Renal cortical epithelial cell (primary cell): ENCODE data around the gene DHCR24. TPM values are rescaled to one million over a fixed set of nuclear protein-coding genes. Genes with fewer than 3 reads are reported as not detected.

Experiments
- DNase-seq: peaks from one replicate; pipeline ENCODE4 v3.0.0-alpha.2; 2011; ENCODE audit warnings: low read depth
- total RNA-seq: library from RNA; depleted of rRNA; stranded (reverse); fragments of >200 nt; gene quantifications from 2 replicates; pipeline ENCODE4 v1.2.3, GENCODE V29; 2014

Gene DHCR24
- total RNA-seq, 1 donor from 2014 or later, result 608 TPM

DNA sequence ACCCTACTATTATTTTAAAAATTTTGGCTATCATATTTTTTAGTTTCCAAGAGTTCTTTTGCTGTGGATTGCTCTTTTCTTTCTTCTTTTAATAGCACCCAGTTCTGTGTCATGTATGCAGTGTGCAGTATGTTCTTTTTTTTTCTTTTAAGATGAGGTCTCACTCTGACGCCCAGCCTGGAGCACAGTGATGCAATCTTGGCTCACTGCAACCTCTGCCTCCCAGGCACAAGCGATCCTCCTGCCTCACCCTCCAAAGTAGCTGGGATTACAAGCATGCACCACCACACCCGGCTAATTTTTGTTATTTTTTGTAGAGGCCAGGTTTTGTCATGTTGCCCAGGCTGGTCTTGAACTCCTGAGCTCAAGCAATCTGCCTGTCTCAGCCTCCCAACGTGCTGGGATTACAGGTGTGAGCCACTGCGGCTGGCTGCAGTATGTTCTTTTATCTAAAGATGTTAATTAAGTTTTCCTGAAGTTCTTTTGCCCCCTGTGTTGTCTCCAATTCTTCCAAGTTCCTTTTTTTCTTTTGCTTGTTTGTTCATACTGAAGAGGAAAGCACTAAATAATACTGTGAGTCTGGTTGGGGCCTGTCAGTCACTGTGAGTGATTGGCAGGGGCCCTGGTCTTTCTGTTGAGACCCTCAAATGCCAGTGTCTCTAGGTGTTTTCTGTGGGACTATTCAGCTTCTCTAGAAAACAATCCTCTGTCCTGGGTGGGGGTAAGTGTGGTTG, 68.4 kb downstream of the DHCR24 start:
- DNase-seq, result no peak

DNA sequence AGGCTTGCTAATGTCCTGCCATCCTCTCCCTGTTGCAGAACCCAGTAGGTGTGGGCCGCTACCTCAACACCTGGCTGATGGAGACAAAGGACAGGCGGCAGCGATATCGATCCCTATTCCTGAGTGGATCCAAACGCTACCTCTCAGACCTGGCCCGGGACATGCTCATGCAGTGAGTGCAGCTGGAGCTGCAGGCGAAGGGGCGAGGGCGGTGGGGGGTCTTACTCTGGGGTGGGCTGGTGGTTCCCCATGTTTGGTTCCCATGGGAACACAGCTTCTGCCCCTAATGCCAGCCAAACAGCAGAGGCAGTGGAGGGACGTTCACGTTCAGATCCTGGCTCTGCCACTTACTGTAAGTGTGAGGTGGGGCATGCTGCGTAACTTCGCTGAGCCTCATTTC, 70.0 kb downstream of the DHCR24 start:
- DNase-seq, result no peak

DNA sequence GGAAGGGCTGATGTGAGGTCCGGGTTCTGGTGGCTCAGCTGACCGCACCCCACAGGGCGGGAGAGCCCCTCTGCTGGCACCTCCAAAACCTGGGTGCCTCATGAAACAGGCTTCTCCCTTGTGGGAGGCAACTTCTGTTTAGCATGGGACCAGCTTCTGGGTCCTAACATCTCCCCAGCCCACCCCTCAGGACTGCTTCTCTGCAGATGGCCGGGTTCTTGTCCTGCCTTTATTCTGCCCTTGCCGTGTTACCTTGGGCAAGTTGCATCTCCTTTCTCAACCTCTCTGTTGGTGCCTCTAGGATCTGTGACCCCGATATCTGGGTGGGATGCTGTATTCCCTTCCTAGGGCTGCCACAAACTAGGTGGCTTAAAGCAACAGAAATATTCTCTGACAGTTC, 70.9 kb downstream of the DHCR24 start:
- DNase-seq, result no peak

DNA sequence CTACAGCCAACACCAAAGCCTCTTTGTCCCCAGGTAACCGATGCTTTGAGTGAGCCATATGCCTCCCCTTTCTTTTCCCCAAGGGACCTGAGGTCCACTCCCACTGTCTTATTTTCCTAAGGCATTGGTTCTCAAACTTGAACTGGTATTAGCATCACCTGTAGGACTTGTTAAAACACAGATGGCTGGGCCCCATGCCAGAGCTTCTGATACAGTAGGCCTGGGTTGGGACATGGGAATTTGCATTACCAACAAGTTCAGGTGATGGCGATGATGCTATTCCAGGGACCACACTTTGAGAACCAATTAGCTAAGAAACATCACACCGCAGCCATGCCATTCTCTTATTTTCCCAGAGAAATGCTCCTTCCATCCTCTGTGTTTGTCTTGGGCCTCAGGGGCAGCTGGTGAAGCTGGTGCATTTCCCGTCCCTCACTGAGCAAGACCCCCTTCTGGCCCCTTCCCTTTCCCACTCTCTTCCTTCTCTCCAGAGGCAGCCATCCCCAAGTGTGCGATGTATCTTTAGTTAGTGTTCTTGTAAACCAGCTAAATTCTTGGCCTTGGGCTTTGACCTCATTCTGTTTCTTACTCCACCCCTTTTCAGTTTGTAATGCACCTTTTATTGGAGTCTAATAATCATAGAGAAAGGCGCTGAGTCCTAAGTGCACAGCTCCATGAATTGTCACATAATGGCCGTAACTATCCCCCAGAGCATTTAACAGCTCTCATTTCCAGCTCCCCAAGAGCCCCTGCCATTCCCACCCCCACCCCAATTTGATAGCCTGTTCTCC, 71.7 kb downstream of the DHCR24 start:
- no peak for DNase-seq

DNA sequence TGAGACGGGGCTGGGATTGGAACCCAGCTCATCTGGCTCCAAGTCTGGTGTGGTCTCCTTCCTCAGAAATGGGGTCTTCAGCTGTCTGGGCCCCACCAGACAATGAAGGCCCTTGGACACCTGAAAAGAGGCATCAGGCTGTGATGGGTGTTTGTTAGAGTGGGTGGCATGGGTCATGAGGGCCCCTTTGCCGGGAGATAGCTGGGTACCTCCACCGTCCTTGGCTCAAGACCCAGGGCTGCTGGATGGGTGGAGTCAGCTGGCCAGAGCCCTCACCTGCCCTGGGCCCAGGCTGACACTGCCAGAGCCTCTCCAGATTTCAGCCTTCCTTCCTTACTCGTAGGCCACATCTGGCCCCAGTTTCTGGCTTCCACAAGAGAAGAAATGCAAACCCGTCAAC, 72.4 kb downstream of the DHCR24 start:
- DNase-seq, result no peak

DNA sequence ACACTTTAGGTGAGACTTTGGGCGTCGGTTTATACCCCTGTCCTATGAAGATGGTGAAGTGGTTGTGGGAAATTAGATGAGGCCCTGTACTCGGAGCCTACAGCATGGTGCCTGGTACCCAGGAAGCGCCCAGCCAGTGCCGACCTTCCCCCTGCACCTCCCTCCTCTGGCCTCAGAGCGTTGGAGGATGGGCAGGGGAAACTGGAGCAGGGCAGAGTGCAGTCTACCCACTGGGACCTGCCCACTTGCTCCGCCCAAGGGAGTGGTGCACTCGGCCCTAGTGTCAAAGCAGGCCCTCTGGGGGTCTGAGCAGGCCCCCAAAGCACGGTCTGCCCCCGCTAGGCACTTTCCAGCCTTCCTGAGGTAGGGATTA, 72.9 kb downstream of the DHCR24 start:
- DNase-seq, result no peak

DNA sequence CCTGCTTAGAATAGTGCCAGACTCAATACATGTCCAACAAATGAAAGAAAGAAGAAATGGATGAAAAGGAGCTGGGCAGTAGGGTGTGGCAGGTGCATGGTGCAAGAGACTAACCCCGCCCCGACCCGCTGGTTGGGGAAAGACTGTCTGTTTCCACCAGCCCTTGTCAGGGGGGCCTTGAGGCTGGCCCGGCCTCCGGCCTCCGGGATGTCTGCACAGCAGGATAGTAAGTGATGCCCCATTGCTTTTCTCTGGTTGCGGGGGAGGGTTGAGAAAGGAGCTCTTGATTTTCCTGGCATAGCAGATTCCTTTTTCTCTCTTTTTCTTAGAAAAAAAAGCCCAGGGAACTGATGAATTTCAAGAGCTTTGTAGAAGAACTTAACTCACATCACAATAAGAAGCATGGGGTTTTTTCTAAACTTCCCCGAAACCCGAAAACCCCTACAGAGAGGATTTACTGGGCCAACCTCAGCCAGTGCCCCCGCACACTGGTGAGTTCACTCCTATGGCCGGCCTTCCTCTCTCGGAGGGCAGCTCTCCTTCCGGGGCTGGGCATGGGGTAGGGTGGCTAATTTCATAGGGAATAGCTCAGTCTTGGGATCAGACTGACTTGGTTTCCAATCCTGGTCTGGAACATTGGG, 73.4 kb downstream of the DHCR24 start:
- DNase-seq, result no peak

DNA sequence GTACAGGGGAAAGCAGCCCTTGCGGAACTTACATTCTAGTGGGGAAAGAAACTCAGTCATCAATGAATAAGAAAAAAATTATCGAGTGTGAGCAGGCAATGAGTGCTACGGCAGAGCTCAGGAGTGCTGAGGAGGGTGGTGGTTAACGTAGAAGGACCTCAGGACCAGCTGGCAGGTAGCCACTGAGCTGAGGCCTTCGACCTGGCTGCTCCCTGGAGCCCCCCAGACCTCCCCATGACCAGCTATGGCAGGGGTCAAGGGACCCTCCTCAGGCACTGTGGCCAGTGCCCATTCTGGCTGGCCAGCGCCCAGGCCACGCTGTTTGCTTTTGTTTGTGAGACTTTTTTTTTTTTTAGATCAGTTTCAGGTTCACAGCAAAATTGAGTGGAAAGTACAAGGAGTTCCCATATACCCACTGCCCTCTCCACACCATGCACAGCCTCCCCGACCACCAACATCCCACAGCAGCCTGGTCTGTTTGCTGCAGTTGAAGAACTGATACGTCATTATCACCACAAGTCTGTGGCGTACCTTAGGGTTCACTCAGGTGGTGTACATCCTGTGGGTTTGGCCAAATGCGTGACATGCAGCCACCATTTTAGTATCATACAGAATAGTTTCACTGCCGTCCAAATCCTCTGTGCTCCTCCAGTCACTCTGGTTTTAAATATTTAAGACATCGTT, 74.1 kb downstream of the DHCR24 start:
- no peak for DNase-seq

DNA sequence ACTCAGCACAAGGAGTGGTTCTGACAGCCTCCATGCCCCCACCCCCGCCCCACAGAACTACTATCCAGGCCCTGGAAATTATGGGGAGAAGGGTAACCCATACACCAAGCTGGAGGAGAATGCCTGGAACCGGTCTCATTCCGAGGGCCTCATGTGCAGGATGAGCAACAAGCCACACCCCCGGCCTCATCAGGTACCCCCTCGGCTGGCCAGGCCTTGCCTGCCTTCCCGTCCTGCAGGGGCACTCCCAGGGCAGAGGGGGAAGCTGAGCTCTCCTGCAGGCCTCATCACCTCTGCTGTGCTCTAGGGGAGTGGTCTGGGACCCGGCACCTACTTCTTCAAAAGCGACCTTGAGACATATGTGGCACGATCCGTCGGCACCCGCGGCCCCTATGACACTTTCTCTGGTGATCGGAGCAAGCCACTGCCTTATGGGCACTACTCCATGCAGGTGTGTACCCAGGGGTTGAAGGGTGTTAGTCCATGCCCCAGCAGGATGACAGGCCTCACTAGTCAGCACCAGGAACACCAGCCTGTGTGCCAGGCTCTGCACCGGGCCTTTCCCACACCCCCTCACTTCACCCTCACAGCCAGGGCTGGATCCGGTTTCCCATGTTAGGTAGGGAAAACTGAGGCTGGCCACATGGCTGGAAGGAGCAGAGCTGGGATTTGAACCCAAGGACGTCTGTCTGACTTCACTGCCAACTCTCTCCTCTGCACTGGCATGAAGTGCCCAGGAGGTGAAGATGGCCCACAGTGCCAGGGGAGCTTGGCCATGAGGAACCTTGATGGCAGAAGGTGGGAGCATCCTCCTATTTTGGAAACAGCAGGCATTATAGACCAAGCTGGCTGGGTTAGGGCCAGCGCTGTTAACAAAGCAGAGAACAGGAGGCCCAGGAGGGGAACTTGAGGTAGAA, 75.0 kb downstream of the DHCR24 start:
- DNase-seq, result no peak

DNA sequence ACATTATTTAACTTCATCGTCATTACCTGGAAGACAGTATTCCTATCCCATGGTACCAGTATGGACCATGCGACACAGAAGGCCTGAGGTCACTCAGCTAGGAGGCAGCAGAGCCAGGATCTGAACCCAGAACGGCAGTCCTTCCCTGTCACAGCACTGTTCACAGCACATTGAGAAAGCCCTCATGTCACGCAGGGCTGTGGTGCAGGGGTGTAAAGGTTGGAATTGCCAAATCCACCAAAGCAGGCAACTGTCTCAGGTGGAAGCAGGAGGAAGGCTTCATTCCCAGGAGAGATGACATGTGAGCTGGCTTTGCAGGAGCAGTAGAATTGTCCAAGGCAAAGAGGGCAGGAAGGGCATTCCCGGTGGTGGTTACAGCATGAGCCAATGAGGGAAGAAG, 75.9 kb downstream of the DHCR24 start:
- no peak for DNase-seq

DNA sequence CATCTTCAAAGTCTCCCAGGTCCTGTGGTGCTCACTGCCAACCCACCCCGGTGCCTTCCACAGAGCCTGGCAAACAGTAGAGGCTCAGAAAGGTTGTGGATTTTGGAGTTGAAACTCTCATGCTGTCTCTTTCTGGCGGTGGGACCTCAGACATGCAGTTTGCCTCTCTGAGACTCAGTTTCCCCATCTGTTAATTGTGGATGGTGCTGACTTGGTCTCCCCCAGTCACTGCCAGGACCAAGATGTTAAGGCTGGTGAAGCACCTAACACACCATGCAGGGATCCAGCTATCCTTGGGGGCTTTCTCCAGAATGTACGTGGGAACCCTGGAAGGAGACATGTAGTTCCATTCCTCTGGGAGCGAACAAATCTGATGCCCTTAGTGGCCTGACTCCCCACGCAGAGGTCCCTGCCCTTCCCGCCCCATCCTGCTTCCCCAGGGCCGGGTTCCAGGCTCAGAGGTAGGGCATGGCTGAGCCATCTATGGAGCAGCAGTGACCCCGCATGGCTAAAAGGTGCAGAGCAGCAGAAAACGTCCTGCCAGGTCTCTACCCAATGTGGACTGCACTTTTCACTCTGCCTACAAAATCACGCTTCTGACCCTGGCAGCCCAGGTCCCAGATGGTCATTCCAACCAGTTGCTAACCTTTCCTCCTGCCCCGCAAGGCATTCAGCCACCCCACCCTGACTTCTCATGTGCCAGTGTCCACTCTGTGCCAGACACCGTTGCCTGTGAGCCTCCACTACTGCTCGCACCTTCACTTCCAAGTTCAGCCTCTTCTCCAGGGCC, 76.6 kb downstream of the DHCR24 start:
- DNase-seq, result peak; percentile 25

DNA sequence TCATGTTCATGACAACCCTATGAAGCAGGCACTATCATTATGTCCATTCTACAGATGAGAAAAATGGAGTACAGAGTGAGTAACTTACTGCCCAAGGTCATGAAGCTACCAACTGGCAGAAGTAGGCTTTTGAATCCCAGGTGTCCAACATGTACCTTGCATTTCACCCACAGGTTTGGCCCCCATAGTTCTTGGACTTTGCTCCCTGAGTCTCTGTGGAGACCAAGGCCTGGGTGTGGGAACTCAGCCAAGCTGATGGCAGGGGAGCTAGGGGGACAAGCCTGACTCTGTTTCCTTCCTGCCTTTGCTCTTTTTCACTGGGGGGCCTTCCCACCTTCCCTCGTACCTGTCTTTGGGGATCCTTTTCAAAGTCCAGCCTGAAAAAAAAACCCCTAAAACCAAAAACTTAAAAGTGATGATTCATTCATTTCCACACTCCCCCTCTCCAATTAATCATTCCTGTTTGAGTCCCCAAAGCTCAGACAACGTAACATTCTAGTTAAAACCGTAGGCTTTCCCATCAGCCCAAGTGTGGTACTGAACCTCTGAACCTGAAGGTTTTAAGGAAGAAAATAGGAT, 77.4 kb downstream of the DHCR24 start:
- peak; percentile 10 for DNase-seq

DNA sequence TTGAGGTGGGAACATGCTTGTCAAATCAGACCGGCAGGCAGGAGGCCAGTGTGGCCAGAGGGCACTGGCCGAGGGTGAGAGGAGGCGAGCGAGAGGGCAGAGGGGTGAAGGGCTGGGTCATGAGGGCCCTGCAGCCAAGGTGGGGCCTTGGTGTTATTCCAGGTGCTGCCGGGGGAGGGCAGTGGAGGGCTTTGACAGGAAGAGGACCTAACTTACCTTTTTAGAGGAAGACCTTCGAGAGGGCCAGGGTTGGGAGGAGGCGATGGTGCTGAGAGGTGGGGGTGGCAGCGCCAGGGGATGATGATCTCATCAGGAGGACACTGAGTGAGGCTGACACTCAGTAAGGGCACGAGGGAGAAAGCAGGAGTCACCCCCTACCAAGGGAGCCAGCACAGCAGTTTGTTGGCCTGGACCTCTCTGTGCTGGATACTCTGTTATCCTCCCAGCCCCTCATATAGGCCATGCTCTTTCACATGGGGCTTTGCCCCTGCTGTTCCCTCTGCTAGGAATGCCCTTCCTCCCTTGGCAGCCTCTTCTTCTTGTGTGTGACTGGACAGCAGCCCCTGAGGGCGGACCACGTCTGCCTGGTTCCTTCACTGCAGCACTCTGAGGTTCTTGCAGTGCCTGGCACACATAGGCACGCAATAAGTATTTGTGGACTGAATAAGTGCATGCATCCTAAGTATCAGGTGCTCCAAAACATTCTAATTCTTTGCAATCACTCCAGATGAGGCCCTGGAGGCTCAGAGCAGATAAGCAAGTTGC, 78.4 kb downstream of the DHCR24 start:
- DNase-seq, result no peak

DNA sequence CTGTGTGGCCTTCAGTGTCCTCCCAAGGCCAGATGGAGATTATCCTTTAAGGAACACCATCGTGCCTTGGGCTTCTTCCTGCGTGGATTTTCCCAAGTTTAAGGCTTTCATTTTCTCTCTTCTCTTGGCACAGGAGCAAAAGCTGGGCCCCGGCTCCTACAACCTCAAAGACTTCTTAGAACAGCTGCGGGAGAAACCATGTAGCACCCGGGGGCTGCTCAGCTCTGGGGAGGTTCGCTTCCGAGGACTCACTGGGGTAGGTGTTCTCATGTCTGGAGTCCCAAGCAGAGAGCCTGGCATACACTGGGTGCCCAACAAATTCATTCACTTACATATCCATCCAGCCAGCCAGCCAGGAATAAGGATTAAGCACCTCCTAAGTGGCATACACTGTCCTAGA, 79.2 kb downstream of the DHCR24 start:
- DNase-seq, result no peak

DNA sequence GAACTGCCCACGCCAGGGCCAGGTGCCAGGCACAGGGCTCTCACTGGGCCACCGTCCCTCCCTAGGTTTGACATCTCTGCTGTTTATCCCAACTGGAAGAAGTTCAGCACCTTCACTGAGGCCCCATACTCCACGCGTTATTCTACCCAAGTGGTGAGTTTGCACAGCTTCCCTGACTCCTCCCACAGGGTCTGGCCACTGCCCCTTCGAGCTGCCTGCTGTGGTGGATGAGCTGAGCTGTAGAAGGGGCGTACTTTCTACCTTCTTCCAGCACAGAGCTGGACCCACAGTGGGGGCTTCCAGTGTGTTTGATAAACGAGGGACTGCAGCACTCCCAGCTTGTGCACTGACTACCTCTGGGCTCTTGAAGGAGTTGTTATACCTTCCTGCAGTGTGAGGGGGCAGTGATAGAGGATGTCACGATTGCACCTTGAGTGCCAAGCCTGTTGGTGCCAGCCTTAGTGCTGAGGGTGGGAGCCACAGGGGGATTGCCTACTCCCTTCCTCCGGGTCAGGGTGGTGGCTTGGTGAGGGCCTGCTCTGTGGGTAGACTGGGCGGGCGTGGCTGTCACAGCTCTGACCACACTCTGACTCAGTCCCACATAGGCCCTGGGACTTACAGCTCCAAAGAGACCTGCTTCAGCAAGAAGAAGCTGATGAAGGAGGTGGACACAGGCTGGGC, 79.9 kb downstream of the DHCR24 start:
- DNase-seq, result peak; percentile 33

DNA sequence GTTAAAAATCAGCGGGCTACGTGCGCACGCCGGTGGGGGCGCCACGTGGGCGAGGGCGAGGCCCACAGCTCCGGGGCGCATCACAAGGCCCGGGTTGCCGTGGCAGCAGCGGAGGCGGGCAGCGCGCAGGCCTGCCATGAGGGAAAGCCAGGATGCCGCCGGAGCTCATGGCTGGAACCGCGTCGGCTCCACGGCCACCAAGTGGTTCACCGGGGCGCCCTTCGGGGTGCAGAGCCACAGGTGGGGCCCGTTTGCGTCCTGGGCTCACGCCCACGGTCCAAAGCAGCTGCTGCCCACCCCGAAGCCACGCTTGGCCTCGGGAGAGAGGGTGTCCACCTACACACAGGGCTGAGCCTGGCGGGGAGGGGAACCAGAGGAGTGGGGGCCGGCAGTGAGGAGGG, 81.0 kb downstream of the DHCR24 start:
- DNase-seq, result no peak

DNA sequence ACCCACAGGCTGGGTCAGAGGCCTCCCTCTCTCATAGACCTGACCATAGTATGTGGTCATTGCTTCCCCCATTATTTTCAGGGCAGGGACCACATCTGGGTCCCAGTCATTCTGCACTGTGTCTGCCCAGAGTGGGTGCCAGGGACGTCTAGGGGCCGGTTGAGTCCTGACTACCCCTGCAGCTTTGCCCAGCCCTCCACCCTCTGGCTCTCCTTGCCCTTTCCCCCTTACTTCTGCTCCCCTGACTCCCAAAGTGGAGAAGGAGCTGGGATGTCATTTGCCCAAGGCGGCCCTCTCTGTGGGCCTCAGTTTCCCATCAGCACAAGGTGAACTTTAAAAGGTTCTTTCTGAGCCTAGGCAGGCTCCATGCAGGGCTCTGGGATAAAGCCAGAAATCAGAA, 81.5 kb downstream of the DHCR24 start:
- no peak for DNase-seq

DNA sequence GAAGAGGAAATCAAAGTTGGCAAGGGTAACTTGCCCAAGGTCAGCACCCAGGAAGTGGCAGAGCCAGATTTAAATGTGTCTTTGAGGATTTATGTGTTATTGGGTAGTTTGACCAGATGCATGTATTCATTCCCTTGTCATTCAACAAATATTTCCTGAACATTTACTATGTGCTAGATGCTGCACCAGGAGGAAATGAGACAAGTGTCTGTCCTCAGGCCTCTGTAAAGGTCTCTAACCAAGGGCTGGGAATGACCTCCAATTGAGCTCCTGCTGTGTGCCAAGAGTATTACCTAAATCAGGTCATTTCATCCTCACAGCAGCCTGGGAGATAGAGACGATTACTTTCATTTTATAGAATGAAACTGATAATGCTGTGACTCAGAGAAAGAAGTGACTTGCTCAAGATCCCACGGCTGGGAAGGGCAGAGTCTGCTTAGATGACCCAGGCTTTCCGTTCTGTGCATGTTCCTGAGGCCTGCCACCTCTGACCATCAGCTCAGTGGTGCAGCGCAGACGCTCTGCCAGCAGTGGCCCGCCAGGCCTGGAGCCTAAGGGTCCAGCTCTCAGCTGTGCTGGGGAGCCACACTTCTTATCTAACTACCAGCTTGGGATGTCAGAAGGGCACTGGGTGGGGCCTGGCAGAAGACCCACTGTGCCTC, 82.4 kb downstream of the DHCR24 start:
- DNase-seq, result peak; percentile 35
